HepG2 (cell line): ENCODE data around the gene MRPS18C. TPM values are rescaled to one million over a fixed set of nuclear protein-coding genes. Genes with fewer than 3 reads are reported as not detected.

Experiments
- ATAC-seq: fragments of 200-7000 bp; cut with Tn5 transposase; 3 replicates; pipeline ENCODE4 v1.9.1; 2020; ENCODE audit warnings: mild to moderate bottlenecking, moderate library complexity
- BruUV-seq: library from RNA; stranded (reverse); fragments of 400-500 nt; replicated peaks from 2 replicates; lab custom pipeline; 2021; lab: Mats Ljungman, UMichigan
- CTCF ChIA-PET: fragments of 300-600 bp; formaldehyde crosslinking; extraction: SDS; loops from one replicate; lab custom pipeline; 2021; ENCODE audit warnings: low total read pairs, inconsistent platforms, low intra/inter-chr PET ratio; lab: Yijun Ruan, JAX
- POLR2A ChIA-PET: fragments of 350-600 bp; sonication (Branson Sonifier 250); formaldehyde crosslinking; loops from one replicate; lab custom pipeline; 2020; ENCODE audit warnings: antibody characterized with exemption, inconsistent platforms; lab: Yijun Ruan, JAX
- DNase-seq: peaks from one replicate; pipeline ENCODE4 v3.0.0-alpha.2; 2015; ENCODE audit warnings: low spot score
- FAIRE-seq: peaks from 3 replicates; lab custom pipeline; 2011; peaks lifted over from hg19 to GRCh38; lab: Jason Lieb, UNC
- H2AFZ ChIP-seq: one replicate; pipeline ENCODE4 v1.6.1; 2011; ENCODE audit warnings: low read length, inconsistent platforms
- H3K27ac ChIP-seq: fragments of 300-600 bp; 3 replicates; pipeline ENCODE4 v1.8.0; 2011; ENCODE audit warnings: mixed run types, mild to moderate bottlenecking, mixed read lengths, low read length, inconsistent platforms; ENCODE audit not compliant: insufficient read depth; ENCODE audit errors: extremely low read length
- H3K27me3 ChIP-seq, 2 experiments: fragments of 200-600 bp in 1 of 2; 2 replicates in 1 of 2; 3 replicates in 1 of 2; pipeline versions ENCODE4 v1.6.0 to v1.8.0; 2011; ENCODE audit warnings: low read length in 2 of 2, mild to moderate bottlenecking in 2 of 2, moderate library complexity in 2 of 2, inconsistent platforms in 1 of 2; ENCODE audit not compliant: insufficient read depth in 2 of 2, control insufficient read depth in 1 of 2
- H3K36me3 ChIP-seq, 2 experiments: fragments of 200-600 bp in 1 of 2; replicated peaks in 1 of 2; 2 replicates in 1 of 2; 3 replicates in 1 of 2; pipeline versions ENCODE4 v1.5.1 to v1.8.0; 2011; ENCODE audit warnings: low read length in 2 of 2, inconsistent platforms in 1 of 2; ENCODE audit not compliant: insufficient read depth in 2 of 2, control insufficient read depth in 1 of 2
- H3K4me1 ChIP-seq: 2 replicates; pipeline ENCODE4 v1.5.1; 2012; ENCODE audit warnings: low read length, inconsistent platforms; ENCODE audit not compliant: insufficient read depth
- H3K4me2 ChIP-seq: 2 replicates; pipeline ENCODE4 v1.6.0; 2011; ENCODE audit warnings: low read depth, low read length, inconsistent platforms
- H3K4me3 ChIP-seq, 3 experiments: fragments of 200-600 bp in 1 of 3; sonication (generic), shearing (Covaris generic) in 1 of 3; replicated peaks in 1 of 3; 2 replicates each; pipeline ENCODE4 v1.5.1; 2011 to 2016; ENCODE audit warnings: low read length in 3 of 3, inconsistent platforms in 2 of 3, low read depth in 2 of 3, mild to moderate bottlenecking in 2 of 3, control low read depth in 1 of 3, mixed read lengths in 1 of 3; ENCODE audit not compliant: insufficient read depth in 1 of 3
- H3K79me2 ChIP-seq: one replicate; pipeline ENCODE4 v1.6.1; 2011; ENCODE audit warnings: low read length, inconsistent platforms; ENCODE audit not compliant: insufficient read depth
- H3K9ac ChIP-seq: 2 replicates; pipeline ENCODE4 v1.6.0; 2011; ENCODE audit warnings: mild to moderate bottlenecking, low read depth, low read length, inconsistent platforms; ENCODE audit not compliant: insufficient read depth
- H3K9me3 ChIP-seq: 2 replicates; pipeline ENCODE4 v1.5.1; 2012; ENCODE audit warnings: mild to moderate bottlenecking, low read length
- H4K20me1 ChIP-seq: 2 replicates; pipeline ENCODE4 v1.6.0; 2011; ENCODE audit warnings: inconsistent platforms, mild to moderate bottlenecking, low read length, moderate library complexity; ENCODE audit not compliant: insufficient read depth
- ATF1 ChIP-seq: IDR thresholded peaks from 2 replicates; pipeline ENCODE4 v1.6.1; 2016; ENCODE audit warnings: mild to moderate bottlenecking, control low read depth
- FOXP1 ChIP-seq, 2 experiments: fragments of 450-650 bp in 1 of 2; IDR thresholded peaks; 2 replicates each; pipeline ENCODE4 v1.6.1; 2017 to 2018; ENCODE audit warnings: antibody characterized with exemption in 1 of 2
- HDAC2 ChIP-seq: sonication (generic); formaldehyde crosslinking; IDR thresholded peaks from 2 replicates; pipeline ENCODE4 v1.4.0; 2020; ENCODE audit warnings: missing genetic modification reagents
- HIVEP1 ChIP-seq: sonication (generic); formaldehyde crosslinking; IDR thresholded peaks from 2 replicates; pipeline ENCODE4 v1.4.0; 2020; ENCODE audit warnings: mild to moderate bottlenecking, missing genetic modification reagents
- ONECUT2 ChIP-seq: sonication (generic); formaldehyde crosslinking; IDR thresholded peaks from 2 replicates; pipeline ENCODE4 v1.4.0; 2020; ENCODE audit warnings: missing genetic modification reagents
- RCOR2 ChIP-seq: IDR thresholded peaks from 2 replicates; pipeline ENCODE4 v1.6.1; 2016; ENCODE audit warnings: missing biosample characterization, missing genetic modification reagents
- SYNCRIP ChIP-seq: fragments of 200-400 bp; formaldehyde crosslinking; IDR thresholded peaks from 2 replicates; pipeline ENCODE4 v1.6.1; 2018; ENCODE audit warnings: mild to moderate bottlenecking, low read depth, low read length; ENCODE audit not compliant: insufficient read depth
- ZNF232 ChIP-seq: sonication (generic); formaldehyde crosslinking; IDR thresholded peaks from 2 replicates; pipeline ENCODE4 v1.4.0; 2020; ENCODE audit warnings: missing genetic modification reagents, borderline replicate concordance
- ZNF761 ChIP-seq: sonication (generic); formaldehyde crosslinking; conservative IDR thresholded peaks from 2 replicates; pipeline ENCODE4 v1.4.0; 2020; ENCODE audit warnings: mild to moderate bottlenecking, missing genetic modification reagents
- ZNF792 ChIP-seq: IDR thresholded peaks from 2 replicates; pipeline ENCODE4 v1.6.1; 2016
- WGBS: methylation state at CpG from one replicate; pipeline ENCODE4 v1.1.6; 2017; ENCODE audit warnings: low lambda C conversion rate; 5-methylcytosine and 5-hydroxymethylcytosine counted together
- in situ Hi-C: cut with HindIII; loops from 2 replicates; pipeline ENCODE4 v1.10.0; 2017; ENCODE audit warnings: low pct_unique_long_range_greater_than_20kb; ENCODE audit not compliant: extremely low pct_ligation_motif_present
- intact Hi-C: fragments of 100-400 bp; cut with micrococcal nuclease; formaldehyde crosslinking; loops from one replicate; pipeline ENCODE4 v1.10.0; 2022; ENCODE audit not compliant: unreplicated experiment
- polyA plus RNA-seq, 8 experiments: library from polyadenylated mRNA; depleted of rRNA in 3 of 8; stranded (reverse) in 7 of 8; unstranded in 1 of 8; fragments of >200 nt; fragmentation: Illumina TruSeq in 4 of 8; extraction: Trizol in 4 of 8; gene quantifications; 2 replicates each; pipeline versions ENCODE4 v1.2.1 to v1.2.3, GENCODE V29; 2011 to 2016; ENCODE audit warnings: low read depth in 4 of 8, missing spikeins in 1 of 8, mixed read lengths in 1 of 8; ENCODE audit not compliant: insufficient read depth in 1 of 8
- total RNA-seq, 5 experiments: library from RNA; depleted of rRNA; stranded (reverse); fragments of >200 nt; fragmentation: Illumina TruSeq; extraction: Trizol; gene quantifications; 2 replicates each; pipeline ENCODE4 v1.2.3, GENCODE V29; 2016; ENCODE audit warnings: low read depth in 1 of 5
- TF ChIP-seq, protein P1 (sequence below), 2 experiments: fragments of 450-650 bp in 1 of 2; sonication (generic) in 1 of 2; formaldehyde crosslinking; IDR thresholded peaks; 2 replicates each; pipeline versions ENCODE4 v1.5.0 to v1.8.0; 2020 to 2022; ENCODE audit warnings: mild to moderate bottlenecking in 1 of 2, missing genetic modification reagents in 1 of 2
- TF ChIP-seq, protein P2 (sequence below): IDR thresholded peaks from 2 replicates; pipeline ENCODE4 v1.6.1; 2018; ENCODE audit warnings: missing genetic modification reagents
- TF ChIP-seq, protein P3 (sequence below): IDR thresholded peaks from 2 replicates; pipeline ENCODE4 v1.6.1; 2016; ENCODE audit warnings: missing genetic modification reagents, missing compliant biosample characterization
- TF ChIP-seq, protein P4 (sequence below): IDR thresholded peaks from 2 replicates; pipeline ENCODE4 v1.6.1; 2016; ENCODE audit warnings: mild to moderate bottlenecking
- TF ChIP-seq, protein P5 (sequence below): sonication (generic); formaldehyde crosslinking; IDR thresholded peaks from 2 replicates; pipeline ENCODE4 v1.4.0; 2020; ENCODE audit warnings: missing genetic modification reagents
- TF ChIP-seq, protein P6 (sequence below): sonication (generic); formaldehyde crosslinking; IDR thresholded peaks from 2 replicates; pipeline ENCODE4 v1.4.0; 2020; ENCODE audit warnings: missing genetic modification reagents

MRPS18C gene
- total and polyA plus RNA-seq, 2 of the 13 experiments (the other 11 are each of a cell fraction or from before 2014, with no cell fraction given) = 45.4 to 124 TPM

DNA sequence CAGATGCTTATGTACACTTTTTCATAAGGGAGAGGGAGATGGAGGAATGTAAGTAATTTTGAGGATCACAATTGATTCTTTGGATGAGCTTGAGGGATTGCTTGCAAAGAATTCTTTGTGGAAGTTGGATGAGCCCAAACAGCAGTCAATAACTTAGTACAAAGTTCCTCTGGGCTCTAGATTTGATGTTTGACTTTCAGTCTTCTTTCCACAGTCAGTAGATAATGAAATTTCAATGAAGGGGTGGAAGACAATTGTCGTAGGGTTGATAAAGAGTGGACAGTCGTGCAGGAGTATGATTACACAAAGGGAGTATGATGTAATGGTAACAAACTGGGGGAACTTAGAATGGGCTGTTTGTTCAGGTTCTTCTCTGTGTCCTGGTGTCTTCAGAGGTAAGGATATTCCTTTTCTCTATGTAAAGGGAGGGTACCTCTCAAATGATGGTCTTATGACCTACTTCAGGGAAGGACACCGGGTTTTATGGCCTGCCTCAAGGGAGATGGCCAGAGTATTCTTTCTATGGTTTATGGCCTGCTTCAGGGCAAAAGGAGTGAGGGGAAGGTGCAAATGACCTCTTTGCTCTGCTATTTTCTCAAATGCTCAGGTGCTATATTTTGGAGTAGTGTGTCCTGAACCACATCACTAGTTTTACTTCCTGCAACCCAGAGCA lies 30.7 kb downstream of the MRPS18C start:
- POLR2A ChIA-PET = interaction anchor here (3.2 kb wide), 1 partner anchor 31 kb away, joined by 12 read pairs; the partner anchor contains the start of genes HELQ and MRPS18C
- TF ChIP-seq ZNF232 (CRISPR knock-in tag) (no peak), HDAC2 (CRISPR knock-in tag) (0 out of 2 replicates have a peak, but pooled peaks have one; percentile 13), ZNF761 (CRISPR knock-in tag) (no peak), FOXP1 (IDR thresholded peaks at IDR 0.05) (no peak), FOXP1 (CRISPR knock-in tag; IDR thresholded peaks at IDR 0.05) (peak; percentile 46; the same call in 1 of the 2 replicates), RCOR2 (CRISPR knock-in tag) (peak; percentile 73; the same call in 1 of the 2 replicates), ONECUT2 (CRISPR knock-in tag) (peak; percentile 76), ZNF792 (CRISPR knock-in tag) (no peak), SYNCRIP (no peak), HIVEP1 (no peak), ATF1 (CRISPR knock-in tag) (0 out of 2 replicates have a peak, but pooled peaks have one; percentile 16)
- TF ChIP-seq, protein P1, sequence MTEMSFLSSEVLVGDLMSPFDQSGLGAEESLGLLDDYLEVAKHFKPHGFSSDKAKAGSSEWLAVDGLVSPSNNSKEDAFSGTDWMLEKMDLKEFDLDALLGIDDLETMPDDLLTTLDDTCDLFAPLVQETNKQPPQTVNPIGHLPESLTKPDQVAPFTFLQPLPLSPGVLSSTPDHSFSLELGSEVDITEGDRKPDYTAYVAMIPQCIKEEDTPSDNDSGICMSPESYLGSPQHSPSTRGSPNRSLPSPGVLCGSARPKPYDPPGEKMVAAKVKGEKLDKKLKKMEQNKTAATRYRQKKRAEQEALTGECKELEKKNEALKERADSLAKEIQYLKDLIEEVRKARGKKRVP (CRISPR knock-in tag; IDR thresholded peaks at IDR 0.05) = peak in 1 of 2 experiments; percentile 70; a peak in 1 of 4 replicates
- TF ChIP-seq, protein P2, sequence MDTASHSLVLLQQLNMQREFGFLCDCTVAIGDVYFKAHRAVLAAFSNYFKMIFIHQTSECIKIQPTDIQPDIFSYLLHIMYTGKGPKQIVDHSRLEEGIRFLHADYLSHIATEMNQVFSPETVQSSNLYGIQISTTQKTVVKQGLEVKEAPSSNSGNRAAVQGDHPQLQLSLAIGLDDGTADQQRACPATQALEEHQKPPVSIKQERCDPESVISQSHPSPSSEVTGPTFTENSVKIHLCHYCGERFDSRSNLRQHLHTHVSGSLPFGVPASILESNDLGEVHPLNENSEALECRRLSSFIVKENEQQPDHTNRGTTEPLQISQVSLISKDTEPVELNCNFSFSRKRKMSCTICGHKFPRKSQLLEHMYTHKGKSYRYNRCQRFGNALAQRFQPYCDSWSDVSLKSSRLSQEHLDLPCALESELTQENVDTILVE (CRISPR knock-in tag) = 0 out of 2 replicates have a peak, but pooled peaks have one; percentile 27
- TF ChIP-seq, protein P3, sequence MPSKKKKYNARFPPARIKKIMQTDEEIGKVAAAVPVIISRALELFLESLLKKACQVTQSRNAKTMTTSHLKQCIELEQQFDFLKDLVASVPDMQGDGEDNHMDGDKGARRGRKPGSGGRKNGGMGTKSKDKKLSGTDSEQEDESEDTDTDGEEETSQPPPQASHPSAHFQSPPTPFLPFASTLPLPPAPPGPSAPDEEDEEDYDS (CRISPR knock-in tag) = no peak
- TF ChIP-seq, protein P4, sequence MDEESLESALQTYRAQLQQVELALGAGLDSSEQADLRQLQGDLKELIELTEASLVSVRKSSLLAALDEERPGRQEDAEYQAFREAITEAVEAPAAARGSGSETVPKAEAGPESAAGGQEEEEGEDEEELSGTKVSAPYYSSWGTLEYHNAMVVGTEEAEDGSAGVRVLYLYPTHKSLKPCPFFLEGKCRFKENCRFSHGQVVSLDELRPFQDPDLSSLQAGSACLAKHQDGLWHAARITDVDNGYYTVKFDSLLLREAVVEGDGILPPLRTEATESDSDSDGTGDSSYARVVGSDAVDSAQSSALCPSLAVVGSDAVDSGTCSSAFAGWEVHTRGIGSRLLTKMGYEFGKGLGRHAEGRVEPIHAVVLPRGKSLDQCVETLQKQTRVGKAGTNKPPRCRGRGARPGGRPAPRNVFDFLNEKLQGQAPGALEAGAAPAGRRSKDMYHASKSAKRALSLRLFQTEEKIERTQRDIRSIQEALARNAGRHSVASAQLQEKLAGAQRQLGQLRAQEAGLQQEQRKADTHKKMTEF = no peak
- TF ChIP-seq, protein P5, sequence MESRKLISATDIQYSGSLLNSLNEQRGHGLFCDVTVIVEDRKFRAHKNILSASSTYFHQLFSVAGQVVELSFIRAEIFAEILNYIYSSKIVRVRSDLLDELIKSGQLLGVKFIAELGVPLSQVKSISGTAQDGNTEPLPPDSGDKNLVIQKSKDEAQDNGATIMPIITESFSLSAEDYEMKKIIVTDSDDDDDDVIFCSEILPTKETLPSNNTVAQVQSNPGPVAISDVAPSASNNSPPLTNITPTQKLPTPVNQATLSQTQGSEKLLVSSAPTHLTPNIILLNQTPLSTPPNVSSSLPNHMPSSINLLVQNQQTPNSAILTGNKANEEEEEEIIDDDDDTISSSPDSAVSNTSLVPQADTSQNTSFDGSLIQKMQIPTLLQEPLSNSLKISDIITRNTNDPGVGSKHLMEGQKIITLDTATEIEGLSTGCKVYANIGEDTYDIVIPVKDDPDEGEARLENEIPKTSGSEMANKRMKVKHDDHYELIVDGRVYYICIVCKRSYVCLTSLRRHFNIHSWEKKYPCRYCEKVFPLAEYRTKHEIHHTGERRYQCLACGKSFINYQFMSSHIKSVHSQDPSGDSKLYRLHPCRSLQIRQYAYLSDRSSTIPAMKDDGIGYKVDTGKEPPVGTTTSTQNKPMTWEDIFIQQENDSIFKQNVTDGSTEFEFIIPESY (CRISPR knock-in tag) = no peak
- TF ChIP-seq, protein P6, sequence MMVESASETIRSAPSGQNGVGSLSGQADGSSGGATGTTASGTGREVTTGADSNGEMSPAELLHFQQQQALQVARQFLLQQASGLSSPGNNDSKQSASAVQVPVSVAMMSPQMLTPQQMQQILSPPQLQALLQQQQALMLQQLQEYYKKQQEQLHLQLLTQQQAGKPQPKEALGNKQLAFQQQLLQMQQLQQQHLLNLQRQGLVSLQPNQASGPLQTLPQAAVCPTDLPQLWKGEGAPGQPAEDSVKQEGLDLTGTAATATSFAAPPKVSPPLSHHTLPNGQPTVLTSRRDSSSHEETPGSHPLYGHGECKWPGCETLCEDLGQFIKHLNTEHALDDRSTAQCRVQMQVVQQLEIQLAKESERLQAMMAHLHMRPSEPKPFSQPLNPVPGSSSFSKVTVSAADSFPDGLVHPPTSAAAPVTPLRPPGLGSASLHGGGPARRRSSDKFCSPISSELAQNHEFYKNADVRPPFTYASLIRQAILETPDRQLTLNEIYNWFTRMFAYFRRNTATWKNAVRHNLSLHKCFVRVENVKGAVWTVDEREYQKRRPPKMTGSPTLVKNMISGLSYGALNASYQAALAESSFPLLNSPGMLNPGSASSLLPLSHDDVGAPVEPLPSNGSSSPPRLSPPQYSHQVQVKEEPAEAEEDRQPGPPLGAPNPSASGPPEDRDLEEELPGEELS (CRISPR knock-in tag) = peak; percentile 28; the same call in 1 of the 2 replicates

More for the DNA sequence above, 30.7 kb downstream of the MRPS18C start:
- Histone ChIP-seq H3K4me3 (no peak overlapping the region), H3K27ac (peak overlapping the region; percentile 41), H4K20me1 (no peaks in the 10 kb centered on the region), H3K9me3 (no peaks in the 10 kb centered on the region), H3K79me2 (no peaks in the 10 kb centered on the region), H3K4me1 (peaks cover 37% of the 10 kb centered on the region), H3K4me2 (peak overlapping the region; percentile 91), H3K9ac (no peak overlapping the region), H3K36me3 (no peaks in the 10 kb centered on the region), H2AFZ (peak overlapping the region; percentile 70), H3K27me3 (no peaks in the 10 kb centered on the region)
- intact Hi-C loops (loop anchor here (5.0 kb wide), 1 partner anchor 51 kb away; the partner anchor contains the start of gene GPAT3), in situ Hi-C loops (no loop called here)
- BruUV-seq = no TSS peak
- CTCF ChIA-PET = no interaction called here
- FAIRE-seq (peak; percentile 67), ATAC-seq (peak; percentile 19), DNase-seq (peak; percentile 81)
- 5% methylated on average over 3 of the region's 3 CpGs for WGBS
